Vagina (tissue), 2 donors: ENCODE data around the gene GNAL.

Source experiments
- CTCF ChIP-seq, 3 experiments: fragments of 450-650 bp in 2 of 3; fragments of 200-600 bp in 1 of 3; sonication (generic) in 1 of 3; IDR thresholded peaks; one replicate each; pipeline ENCODE4 v1.5.1; 2017 to 2019; ENCODE audit warnings: antibody characterized with exemption in 3 of 3, mild to moderate bottlenecking in 2 of 3, moderate library complexity in 2 of 3
- POLR2A ChIP-seq, 2 donors: fragments of 450-650 bp; IDR thresholded peaks; one replicate each; pipeline ENCODE4 v1.6.1; 2017; ENCODE audit warnings: antibody characterized with exemption in 2 of 2, mild to moderate bottlenecking in 2 of 2, moderate library complexity in 2 of 2

- no peak for TF ChIP-seq CTCF (IDR thresholded peaks at IDR 0.05)
- no peak for TF ChIP-seq POLR2A (IDR thresholded peaks at IDR 0.05)
These were observed 11.8 kb downstream of the GNAL start for GRCh38 chr18:11700876-11701275.
